NCI-H1694 (cell line): ENCODE measurements around the gene ASIC2.

Experiments used
- DNase-seq: peaks from one replicate; lab custom pipeline; 2025; lab: John Stamatoyannopoulos, UW

ASIC2 gene

DNA sequence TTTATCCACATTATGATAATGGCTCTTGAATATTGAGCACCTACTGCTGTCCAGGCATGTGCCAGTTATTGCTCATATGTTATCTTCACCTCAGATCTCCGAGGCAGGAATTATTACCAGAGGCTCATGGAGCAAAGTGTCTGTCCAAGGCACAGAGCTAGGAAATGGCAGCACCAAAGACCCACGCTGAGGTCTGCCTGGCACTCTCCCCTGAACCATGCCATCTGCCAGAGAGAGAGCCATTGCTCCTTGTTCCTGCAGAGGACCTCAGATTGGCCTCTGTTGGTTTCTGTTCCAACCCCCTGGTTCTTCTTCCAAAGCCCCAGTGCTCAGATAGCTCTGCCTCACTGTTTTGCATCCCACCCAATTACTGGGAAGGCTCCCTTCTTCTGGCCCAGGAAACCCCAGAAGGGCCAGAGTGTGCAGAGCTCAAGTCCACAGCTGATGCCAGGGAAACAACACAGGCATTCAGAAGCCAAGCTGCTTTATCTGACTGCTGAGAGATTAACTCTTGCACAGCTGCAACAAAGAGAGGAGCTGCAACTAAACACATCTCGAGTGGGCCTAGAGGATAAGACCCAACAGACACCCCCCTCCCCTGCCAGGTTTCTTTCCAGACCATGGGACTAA, 5.9 kb downstream of the ASIC2 start:
- DNase-seq, result no peak

DNA sequence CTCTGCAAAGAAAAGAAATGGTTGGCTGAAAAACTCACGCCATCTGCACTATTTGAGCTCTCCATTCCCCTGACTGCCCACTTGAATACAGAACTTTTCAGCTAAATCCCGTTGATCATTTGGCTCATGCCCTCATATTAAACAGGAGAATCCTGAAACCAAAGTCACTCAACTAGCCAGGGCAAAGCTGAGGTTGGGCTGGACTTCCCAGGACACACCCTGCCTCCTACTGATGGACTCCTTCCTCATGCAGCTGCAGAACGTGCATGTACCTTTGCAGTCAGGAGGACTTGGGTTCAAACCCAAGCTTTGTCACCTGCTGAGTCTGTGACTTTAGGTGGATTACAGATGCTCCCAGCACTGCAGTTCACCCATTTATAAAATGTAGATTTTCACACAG, 7.7 kb downstream of the ASIC2 start:
- DNase-seq, result no peak

DNA sequence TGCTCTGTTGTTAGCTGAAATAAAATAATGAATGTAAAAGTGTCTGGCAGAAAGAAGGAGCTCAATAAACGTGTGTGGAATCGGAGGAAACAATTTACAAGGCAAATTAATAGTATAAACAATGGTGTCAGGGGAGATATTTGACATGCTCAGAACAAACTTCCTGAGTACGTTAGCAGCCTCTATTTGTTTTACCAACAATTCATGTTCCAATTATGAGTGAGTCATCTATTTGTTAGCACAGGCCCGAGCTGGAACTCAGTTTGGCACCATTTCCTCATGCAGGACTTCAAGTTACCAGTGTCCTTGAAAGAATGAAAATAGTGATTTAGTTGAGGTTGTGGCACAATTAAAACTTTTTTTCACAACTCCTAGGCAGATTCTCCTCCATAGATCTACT, 9.1 kb downstream of the ASIC2 start:
- DNase-seq, result no peak

DNA sequence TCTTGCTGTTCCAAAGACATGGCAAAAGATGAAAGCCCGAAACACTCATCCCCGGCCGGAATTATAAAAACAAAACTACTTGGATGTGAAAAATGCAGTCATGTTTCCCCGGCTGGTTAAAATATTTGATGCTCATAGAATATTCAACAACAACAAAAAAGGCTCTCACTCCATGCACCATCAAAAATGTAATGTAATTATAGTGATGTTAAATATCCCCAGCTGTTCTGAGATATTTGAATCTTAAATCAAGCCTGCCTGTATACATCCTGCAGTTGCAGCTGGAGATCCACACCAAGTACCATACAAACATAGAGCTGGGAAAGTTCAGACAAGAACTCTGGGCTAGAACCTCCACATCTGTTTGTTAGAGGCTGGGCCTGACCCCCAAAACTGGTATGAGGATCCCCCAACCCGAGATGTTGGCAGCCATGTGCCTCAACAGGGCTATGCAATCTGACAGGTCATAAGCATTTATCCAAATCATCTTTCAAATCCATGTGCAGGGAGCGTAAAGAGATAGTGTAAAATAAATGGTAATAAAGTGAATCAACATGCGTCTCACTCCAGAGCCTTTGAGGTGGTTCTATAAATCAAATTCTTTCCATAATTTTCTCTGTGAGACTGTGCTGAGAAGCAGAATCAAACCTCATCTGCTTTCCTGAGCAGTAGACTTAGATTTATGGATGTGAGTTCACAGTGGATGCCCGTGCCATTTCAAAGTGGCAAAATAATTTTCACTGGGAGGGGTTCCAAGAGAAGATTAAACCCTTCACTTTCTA, 12.7 kb downstream of the ASIC2 start:
- no peak for DNase-seq

DNA sequence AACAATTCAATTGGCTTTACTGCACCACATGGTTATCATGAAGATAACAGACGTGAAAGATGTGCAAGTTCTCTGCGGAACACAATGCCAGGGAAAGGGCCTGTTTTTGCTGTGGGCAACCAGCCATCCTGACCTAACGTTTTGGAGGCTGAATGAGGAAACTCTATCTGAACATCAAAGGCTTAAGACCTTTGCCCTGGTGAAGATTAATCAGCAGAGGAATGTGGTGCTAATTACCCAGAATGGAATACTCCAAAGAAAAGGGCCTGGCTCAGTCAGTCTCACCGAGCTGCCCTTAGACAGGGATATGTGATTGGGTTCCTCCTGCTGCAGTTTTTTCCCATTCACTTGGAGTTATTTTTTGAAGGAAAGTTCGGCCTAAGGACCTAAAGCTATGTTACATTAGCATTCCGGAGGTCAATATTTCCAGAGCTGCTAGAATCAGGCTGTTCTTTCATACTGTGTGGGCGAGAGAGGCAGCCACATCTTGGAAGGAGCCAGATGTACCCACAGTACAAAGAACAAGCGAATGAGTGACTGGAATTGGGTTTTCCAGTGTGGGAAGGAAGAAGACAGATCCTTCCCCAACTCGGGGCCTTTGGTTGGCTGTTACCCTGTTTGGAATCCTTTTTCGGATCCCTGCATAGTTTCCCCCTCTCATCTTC, 15.5 kb downstream of the ASIC2 start:
- DNase-seq, result no peak

DNA sequence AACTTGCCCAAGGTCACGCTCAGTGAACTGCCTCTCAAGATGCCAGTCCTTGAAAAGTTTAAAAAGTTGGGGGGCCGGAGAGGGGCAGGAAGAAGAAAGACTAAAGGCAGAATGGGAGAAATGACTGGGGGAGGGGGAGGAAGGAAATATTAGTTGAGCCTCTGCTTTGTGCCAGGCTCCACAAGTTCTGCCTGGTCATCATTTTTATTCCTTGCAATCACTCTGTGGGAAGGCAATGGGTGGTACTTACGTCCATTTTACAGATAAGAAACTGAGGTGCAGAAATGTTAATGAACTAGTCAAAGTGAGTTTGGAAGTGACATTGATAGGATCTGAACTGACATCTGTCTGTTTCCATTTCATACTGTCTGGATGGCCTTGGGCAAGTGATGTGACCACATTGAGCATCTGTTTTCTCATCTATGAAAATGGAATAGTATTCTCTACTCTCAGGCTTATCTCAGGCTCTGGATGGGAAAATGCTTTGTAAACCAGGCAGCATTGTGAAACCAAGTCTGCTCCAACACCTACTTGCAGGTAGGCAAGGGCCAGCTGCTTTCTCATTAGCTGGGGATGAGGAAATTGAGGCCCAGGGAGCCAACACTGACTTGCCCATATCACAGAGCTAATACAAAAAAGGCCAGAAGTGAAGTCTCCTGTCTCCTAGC, 19.2 kb downstream of the ASIC2 start:
- no peak for DNase-seq

DNA sequence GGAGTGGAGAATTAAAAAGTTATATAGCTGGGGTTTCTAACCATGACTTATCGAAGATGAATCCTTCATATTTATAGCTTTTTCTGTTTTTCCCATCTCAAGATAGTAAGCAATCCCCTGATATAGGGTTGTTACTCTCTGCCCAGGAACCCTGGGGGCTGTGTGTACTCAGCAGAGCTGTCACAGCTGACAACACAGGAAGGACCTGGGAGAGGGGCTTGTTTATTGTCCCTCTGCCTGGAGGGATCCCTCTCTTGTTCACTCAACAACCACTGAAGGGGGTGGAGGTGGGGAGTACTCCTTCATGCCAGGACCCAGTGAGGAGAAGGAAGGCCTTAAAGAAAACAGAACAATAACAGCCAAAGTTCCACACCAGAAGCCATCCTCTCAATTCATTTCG, 19.8 kb downstream of the ASIC2 start:
- no peak for DNase-seq

DNA sequence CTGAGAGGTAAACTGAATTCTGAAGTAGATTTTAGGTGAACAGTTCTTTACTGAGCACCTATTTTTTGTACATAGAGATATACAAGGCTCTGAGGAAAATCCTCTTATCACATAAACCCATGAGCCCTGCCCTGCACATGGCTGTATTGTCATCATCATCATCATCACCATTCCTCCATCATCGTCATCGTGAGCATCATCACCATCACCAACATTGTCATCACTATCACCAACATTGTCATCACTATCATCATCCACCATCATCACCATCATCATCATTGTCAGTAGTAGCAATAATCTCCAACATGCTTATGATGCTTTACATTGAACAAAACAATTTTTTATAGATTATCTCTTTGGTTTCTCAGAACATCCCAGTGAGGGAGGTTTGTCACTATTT, 20.7 kb downstream of the ASIC2 start:
- no peak for DNase-seq

DNA sequence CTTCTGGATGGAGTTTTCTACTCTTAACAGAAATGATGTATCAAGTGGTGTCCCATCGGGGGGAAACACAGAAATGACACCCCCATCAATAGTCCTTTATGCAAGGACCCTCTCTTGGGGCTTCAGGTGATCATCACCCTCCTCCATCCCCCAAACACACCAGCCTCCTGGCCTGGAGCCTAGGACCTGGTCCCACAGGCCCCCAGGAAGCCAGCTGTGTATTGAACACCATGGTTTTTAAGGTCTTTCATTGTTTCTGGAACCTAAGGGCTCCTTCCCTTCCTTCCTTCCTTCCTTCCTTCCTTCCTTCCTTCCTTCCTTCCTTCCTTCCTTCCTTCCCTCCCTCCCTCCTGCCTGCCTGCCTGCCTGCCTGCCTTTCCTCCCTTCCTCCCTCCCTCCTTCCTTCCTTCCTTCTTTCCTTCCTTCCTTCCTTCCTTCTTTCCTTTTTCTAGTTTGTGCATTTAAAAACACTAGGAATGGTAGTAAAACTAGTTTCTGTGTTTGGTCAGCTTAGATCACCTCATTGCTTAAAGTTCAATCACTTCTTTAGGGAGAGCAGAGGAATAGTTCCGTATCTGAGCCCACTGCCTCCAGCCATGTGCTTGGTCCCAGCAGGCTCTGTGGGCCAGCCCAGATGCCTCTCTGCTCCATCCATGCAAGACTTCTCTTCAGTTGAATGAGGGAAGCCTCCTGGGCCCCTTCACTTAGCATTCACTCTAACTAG, 23.6 kb downstream of the ASIC2 start:
- no peak for DNase-seq

DNA sequence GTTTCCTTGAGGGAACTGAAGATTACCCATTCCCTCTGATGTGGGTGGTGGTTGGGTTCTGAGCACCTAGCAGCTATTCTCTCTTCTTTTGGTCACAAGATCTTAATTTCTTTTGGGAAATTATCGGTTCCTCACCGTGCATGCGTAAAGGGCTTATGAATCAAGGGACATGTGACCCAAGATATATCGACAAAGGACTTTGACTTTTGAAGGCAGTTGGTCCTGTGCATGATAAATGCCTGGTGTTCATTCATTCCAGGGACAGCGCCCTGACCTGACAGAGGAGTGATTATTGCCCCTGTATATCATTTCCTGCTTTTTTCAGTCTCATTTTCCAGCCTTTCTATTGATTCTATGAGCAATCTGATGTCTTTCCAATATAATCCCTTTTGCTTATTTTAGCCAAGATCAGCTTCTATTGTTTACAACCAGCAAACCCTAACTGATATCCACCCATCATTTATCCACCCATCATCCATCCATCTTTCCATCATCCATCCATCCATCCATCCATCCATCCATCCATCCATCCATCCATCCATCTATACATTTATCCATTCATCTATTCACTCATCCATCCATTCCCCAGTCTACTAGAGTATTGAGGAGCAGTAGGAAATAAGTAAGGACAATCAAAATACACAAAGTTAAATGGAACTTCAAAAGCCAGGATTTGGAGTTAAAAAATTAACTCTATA, 25.1 kb downstream of the ASIC2 start:
- DNase-seq, result no peak

DNA sequence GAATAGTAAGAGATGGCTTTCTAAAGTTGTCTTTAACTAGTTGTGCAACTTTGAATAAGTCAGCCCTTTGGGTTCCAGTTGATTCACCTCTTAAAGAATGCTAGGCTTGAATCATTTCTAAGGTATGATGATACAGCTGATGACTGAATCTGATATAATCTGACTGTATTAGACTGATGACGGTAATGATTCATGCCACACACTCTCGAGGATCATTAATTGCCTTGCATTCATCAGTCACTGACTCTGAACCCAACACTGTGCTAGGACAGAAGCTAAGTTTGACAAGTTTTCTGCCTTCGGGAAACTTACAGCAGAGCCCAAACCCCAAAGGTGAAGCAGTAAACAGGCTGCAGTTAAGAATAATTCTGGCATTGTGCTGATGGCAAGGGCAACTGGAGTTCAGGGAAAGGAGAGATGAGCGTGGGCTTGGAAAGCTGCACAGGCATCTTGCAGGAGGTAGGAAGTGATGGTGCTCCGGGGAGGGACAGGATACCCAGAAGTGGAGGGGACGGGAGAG, 25.8 kb downstream of the ASIC2 start:
- DNase-seq, result no peak

DNA sequence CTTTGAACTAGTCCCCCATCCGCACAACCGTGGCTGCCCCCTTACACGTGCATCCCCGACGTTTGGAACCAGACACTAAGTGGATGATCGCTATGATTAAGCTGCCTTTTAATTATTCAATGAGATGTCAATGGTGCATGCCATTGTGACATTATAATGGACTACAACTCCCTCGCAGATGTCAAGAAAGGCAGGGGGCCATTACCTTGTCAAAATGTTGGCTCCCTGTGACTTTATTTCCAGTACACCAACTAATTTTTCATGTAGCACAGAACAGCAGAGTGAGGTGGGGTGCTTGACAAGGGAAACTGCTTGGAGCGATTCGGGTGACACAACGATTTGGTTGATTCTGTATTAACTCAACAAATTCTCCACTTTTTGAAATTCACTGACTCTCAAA, 26.5 kb downstream of the ASIC2 start:
- DNase-seq, result no peak

DNA sequence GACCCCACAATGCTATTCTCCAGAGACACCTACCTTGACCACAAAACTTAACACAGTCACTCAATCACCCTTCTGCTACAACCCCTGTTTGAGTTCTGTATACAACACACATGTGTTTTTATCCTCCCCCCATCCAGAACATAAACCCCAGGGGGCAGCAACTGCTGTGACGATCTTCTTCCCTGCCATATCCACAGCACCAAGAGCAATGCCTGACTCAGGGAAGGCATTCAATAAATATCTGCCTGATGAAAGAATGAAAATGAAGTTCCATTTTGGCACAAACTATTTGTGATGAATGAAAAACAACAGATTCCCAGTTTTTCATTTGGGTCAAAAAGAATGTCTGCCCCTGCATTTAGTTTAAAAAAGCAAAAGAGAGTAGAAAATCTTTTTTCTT, 27.0 kb downstream of the ASIC2 start:
- no peak for DNase-seq

DNA sequence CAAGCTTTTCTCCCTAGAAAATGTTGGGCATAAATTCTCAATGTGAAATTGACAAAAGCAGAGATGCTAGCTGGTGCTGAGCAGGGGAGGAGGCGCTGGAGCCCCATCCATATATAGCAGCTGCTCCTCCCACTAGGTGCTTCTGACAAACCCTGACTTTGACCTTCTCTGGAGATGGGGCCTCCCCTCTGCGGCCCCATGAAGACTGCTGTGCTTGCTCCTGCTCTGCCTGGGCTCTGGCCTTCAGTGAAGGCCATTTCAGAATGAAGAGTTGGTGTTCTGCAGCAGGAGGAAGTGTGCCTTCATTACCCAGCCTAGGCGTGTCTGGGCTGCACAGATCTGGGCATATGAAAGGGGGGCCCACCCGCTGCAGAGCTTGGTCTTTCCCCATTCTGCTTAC, 29.7 kb downstream of the ASIC2 start:
- DNase-seq, result no peak

DNA sequence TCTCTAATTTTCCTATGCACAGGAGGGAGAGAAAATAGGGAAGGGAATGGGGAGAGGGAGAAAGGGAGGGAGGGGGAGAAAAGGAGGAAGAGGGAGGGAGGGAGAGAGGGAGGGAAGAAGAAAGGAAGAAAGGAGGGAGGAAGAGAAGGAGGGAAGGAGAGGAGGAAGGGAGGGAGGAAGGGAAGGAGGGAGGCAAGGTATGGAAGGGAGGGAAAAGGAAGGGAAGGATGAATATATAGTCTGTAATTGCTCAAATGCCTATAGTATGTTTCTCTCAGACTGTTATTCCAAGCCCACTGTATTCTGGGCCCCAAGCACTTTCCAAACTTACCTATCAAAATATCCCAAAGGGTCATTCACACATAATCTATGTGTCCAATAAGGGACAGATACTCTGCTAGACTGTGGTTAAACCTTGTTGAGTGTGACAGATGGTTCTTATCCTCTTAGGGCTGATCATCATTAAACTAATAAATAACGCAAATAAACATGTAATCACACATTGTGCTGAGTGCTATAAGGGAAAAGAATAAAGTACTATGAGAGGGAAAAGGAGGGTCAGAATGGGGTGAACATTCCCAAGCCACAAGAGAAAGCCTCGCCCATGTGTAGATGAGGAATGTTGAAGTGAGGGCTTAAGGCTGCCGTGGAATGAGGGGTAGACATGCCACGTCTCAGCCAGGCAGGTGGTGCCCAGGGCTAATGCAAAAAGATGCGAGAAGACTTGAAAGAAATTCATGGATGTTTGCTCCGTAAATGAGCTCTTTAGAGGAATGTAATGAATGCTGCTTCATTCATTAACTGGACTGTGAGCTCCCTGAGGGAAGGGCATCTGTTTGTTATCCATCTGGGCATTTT, 30.6 kb downstream of the ASIC2 start:
- no peak for DNase-seq

DNA sequence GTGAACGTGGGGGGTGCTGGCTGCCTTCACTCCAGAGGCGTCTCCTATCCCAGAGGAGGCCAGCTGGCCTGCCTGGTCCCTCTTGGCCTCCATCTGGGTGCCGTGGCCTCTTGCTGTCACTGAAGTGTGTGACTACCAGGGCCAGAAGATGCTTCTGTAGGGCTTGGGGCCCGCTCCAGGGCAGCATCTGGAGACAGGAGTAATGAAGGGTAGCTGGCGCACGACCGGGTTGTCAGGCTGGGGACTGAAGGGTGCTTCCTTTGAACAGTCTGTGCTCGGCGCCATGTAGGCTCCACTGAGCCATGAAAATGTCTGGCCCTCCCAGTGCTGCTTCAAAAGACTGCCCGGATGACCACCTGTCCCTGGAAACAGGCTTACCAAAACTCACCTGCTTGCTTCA, 31.3 kb downstream of the ASIC2 start:
- DNase-seq, result no peak

DNA sequence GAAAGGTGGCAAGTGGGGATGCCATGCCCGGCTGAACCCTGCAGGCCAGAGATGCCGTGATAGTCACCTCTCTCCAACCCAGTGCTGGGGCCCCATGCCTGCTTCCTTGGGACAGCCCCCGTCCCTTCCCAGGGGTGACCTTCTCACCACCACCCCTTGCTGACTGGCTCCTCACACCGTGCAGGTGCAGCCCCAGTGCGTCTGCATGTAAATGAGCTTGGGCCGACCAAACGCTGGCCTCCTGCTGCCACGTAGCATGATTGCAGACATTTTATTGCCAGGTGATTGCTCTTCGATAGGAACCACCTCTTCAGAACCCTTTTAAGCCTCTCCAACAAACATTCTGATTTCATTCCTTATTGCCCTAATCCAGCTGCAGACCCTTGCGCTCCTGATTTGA, 32.5 kb downstream of the ASIC2 start:
- DNase-seq, result no peak

DNA sequence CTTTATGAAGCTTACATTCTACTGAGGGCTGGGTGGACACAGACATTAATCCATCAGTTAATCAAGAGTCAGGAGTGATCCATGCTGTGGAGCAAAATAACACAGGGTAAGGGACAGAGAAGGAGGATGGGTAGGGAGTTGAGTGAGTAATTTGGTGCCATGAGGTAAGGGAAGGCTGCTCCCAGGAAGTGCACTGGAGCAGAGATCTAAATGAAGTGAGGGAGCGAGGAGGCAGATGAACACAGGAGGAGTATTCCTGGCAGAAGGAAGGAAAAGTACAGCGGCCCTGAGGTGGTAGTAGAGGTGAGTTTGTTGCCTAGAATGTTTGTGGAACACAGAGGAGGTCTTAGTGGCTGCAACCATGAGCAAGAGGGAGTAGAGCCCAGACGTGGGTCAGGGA, 34.8 kb downstream of the ASIC2 start:
- DNase-seq, result no peak

DNA sequence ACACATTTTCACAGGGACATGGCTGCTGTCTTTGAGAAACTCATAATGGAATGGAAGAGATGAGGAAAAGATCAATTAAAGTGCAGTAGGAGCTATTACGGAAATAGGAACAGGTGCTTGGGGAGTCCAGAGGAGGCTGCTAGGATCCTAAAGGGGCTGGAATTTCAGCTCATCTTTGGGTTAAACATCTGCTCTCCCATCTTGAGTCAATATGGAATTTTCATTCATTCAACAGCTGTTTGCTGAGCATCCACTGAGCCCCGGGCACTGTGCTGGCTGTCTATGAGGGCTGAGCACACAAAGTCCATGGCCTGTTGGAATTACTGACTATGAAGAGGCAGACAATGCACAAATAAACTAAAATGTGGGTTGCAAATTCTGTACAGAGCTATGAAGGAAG, 47.9 kb downstream of the ASIC2 start:
- no peak for DNase-seq

DNA sequence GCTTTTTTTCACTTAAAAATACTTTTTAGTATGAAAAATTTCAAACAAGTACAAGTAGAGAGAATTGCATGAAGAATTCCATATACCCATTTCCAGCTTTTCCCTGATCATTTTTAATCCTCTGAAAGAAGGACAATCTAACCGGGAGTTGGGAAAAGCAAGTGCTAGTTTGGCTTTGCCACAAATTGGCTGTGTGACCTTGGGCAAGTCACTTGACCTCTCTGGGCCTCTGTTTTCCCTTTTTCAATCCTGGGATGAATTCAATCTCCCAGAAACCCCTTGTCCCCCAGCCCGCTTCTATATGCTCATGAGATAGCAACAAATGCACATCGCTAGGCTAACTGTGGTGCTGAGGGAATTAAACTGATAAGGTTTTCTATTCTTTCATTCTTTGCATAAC, 49.4 kb downstream of the ASIC2 start:
- no peak for DNase-seq
